ENCODE results near the gene BCAS1.

- TF ChIP-seq RAD21 (IDR thresholded peaks at IDR 0.05; ENCODE audit: low read depth) (no peak), FOXM1 (IDR thresholded peaks at IDR 0.05; ENCODE audit: borderline replicate concordance, low read depth) (no peak), ZBTB7A (IDR thresholded peaks at IDR 0.05; ENCODE audit: low read depth) (no peak), MAX (IDR thresholded peaks at IDR 0.05) (no peak), TCF12 (IDR thresholded peaks at IDR 0.05; ENCODE audit: low read depth) (no peak), EP300 (IDR thresholded peaks at IDR 0.05; ENCODE audit: borderline replicate concordance) (no peak), TAF1 (IDR thresholded peaks at IDR 0.05; ENCODE audit: low read depth) (no peak), EGR1 (IDR thresholded peaks at IDR 0.05) (no peak), CEBPB (IDR thresholded peaks at IDR 0.05) (no peak), NFIC (IDR thresholded peaks at IDR 0.05) (no peak), YY1 (IDR thresholded peaks at IDR 0.05; ENCODE audit: low read depth) (no peak), TEAD4 (IDR thresholded peaks at IDR 0.05) (no peak), REST (IDR thresholded peaks at IDR 0.05; ENCODE audit: low read depth) (no peak)
Measured at GRCh38 chr20:53984356-53985149, 85.8 kb downstream of the BCAS1 start.
